ENCODE measurements around the gene PDK2. TPM values are rescaled to one million over a fixed set of nuclear protein-coding genes. Genes with fewer than 3 reads are reported as not detected.

PDK2 gene
- total and polyA plus RNA-seq, 10 of the 15 experiments (the other 5 are each of a cell fraction or from before 2014, with no cell fraction given): 0.98 to 22.6 (median 12.3) TPM

DNA sequence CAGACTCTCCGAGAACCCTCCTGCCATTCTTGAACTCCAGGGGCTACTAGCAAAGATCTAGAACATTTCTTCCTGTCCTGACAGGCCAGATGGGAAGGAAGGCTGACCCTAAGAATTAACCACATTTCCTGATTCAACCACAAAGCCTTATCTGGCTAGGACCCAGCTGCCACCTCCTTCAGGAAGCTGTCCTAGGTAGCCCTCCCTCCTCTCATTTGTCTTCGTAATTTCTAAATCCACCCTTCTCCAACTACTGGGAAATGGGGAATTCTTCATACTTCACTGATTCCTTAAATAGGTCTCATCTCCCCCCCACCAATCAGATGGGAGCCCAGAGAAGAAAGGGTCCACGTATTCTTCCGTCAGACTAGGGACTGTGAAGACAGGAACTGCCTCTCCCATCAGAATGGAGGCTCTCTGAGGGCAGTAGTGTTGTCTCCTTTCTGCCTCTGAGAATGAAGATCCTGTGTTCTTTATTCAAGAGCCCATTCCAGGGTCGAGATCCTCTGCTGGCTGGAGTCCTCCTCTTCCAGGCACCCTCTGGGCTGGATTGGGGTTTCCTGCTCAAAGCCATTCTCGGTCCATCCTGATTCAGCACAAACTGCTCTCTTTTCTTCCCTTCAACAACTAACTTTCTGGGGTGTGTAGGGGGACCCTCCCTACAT lies 32.7 kb downstream of the PDK2 start:
- Histone ChIP-seq H3K4me1 (ENCODE audit: control insufficient read depth, insufficient read depth, low read length) (peaks cover 6% of the 10 kb centered on the region; the same call in 1 of the 2 replicates), H3K4me2 (ENCODE audit: control insufficient read depth, insufficient read depth) (no peak overlapping the region), H3K9me3 (replicated peaks; ENCODE audit: control insufficient read depth, insufficient read depth, low read length) (no peaks in the 10 kb centered on the region), H3K79me2 (ENCODE audit: control insufficient read depth, insufficient read depth, low read length) (no peaks in the 10 kb centered on the region), H3K9ac (ENCODE audit: control insufficient read depth, insufficient read depth, low read length) (no peak overlapping the region), H4K20me1 (ENCODE audit: control insufficient read depth, insufficient read depth) (no peaks in the 10 kb centered on the region; the same call in 1 of the 2 replicates), H3K27ac (ENCODE audit: control insufficient read depth, insufficient read depth) (no peak overlapping the region), H2AFZ (ENCODE audit: control insufficient read depth, low read depth, low read length) (no peak overlapping the region), H3K27me3 (replicated peaks in 1 of 2; ENCODE audit: control insufficient read depth in 2 of 2, insufficient read depth in 2 of 2, low read length in 1 of 2) (peaks cover 6 to 10% of the 10 kb centered on the region in 2 experiments), H3K36me3 (ENCODE audit: control insufficient read depth in 2 of 2, insufficient read depth in 2 of 2, low read length in 1 of 2) (peaks cover 0 to under 1% of the 10 kb centered on the region in 2 experiments; a peak in 2 of 4 replicates), H3K4me3 (no peak overlapping the region)
- SMC1A ChIA-PET (ENCODE audit: uncharacterized antibody, unreplicated experiment): interaction anchor here (0.9 kb wide), 1 partner anchor 9 kb away, joined by 4 read pairs; no protein-coding TSS in a partner anchor
- ATAC-seq (no peak), DNase-seq (ENCODE audit: low read depth, low spot score) (no peak), FAIRE-seq (no peak)
- 29% methylated on average over 6 of the region's 6 CpGs for WGBS (ENCODE audit: insufficient coverage, insufficient replicate concordance, low lambda C conversion rate, missing lambda C conversion rate)
- POLR2A ChIA-PET: no interaction called here
- in situ Hi-C loops (cut with MboI) (no loop called here), intact Hi-C loops (cut with micrococcal nuclease; ENCODE audit: unreplicated experiment) (no loop called here)
- CTCF ChIA-PET: no interaction called here
- TF ChIP-seq NFYB (IDR thresholded peaks at IDR 0.05; ENCODE audit: insufficient read depth, low read depth, low read length) (0 out of 2 replicates have a peak, but pooled peaks have one; percentile 11), EZH2 (IDR thresholded peaks at IDR 0.05; ENCODE audit: borderline replicate concordance, control insufficient read depth, low read depth, low read length) (no peak), STAT1 (conservative IDR thresholded peaks at IDR 0.05) (no peak), NR2C2 (IDR thresholded peaks at IDR 0.05; ENCODE audit: borderline replicate concordance, control insufficient read depth, insufficient read length, low read depth) (no peak), IKZF1 (conservative IDR thresholded peaks at IDR 0.05) (0 out of 2 replicates have a peak, but pooled peaks have one; percentile 12), TCF7 (IDR thresholded peaks at IDR 0.05; ENCODE audit: borderline replicate concordance) (no peak), RUNX3 (IDR thresholded peaks at IDR 0.05; ENCODE audit: low read length) (peak; percentile 79), SMARCA5 (IDR thresholded peaks at IDR 0.05) (no peak), BMI1 (IDR thresholded peaks at IDR 0.05; ENCODE audit: borderline replicate concordance) (no peak)
- RAD21 ChIA-PET (ENCODE audit: unreplicated experiment): no interaction called here
- no TSS peak for BruUV-seq (replicated peaks)
